H1 (cell line): ENCODE data around the gene ABCG5. TPM values are rescaled to one million over a fixed set of nuclear protein-coding genes. Genes with fewer than 3 reads are reported as not detected.
A peak's percentile ranks its signal among the peaks of the same experiment; 100 is the strongest.

Experiments
- CTBP2 ChIP-seq: IDR thresholded peaks from 2 replicates; pipeline ENCODE4 v1.7.0; 2011; ENCODE audit warnings: borderline replicate concordance, mild to moderate bottlenecking, moderate library complexity, mixed read lengths, low read length; ENCODE audit not compliant: insufficient read depth, insufficient read length
- JUN ChIP-seq: IDR thresholded peaks from 2 replicates; pipeline ENCODE4 v1.6.1; 2011; ENCODE audit warnings: low read depth, mild to moderate bottlenecking, improper control_type of control experiment, low read length
- NRF1 ChIP-seq: IDR thresholded peaks from 2 replicates; pipeline ENCODE4 v1.6.1; 2011; ENCODE audit warnings: mild to moderate bottlenecking, low read depth, low read length, improper control_type of control experiment
- SAP30 ChIP-seq: fragments of 300-600 bp; sonication (generic); IDR thresholded peaks from 2 replicates; pipeline ENCODE4 v1.7.1; 2012; ENCODE audit warnings: low read length, moderate library complexity, mild to moderate bottlenecking, inconsistent platforms; ENCODE audit not compliant: insufficient read depth, insufficient replicate concordance
- SP4 ChIP-seq: IDR thresholded peaks from 2 replicates; pipeline ENCODE4 v1.6.1; 2012; ENCODE audit warnings: low read length, inconsistent platforms
- polyA plus RNA-seq, 7 experiments: library from polyadenylated mRNA; depleted of rRNA in 3 of 7; stranded (reverse) in 5 of 7; unstranded in 2 of 7; fragments of >200 nt in 5 of 7; fragments of 200-250 nt in 2 of 7; gene quantifications; 1 replicate in 5 of 7; 2 replicates in 1 of 7; 4 replicates in 1 of 7; pipeline versions ENCODE4 v1.2.1 to v1.2.3, GENCODE V29; 2011 to 2013; ENCODE audit warnings: missing spikeins in 2 of 7, mixed read lengths in 2 of 7
- total RNA-seq: library from RNA; stranded (reverse); fragmentation: NEBNext Ultra II Directional; extraction: Animal tissue kit (Norgen Biotek cat#: 25700); gene quantifications from 2 replicates; pipeline ENCODE4 v1.2.1, GENCODE V29; 2021
- TF ChIP-seq, protein P1 (sequence below), 3 experiments: IDR thresholded peaks; 1 replicate in 2 of 3; 2 replicates in 1 of 3; pipeline versions ENCODE4 v1.5.1 to v1.6.1; 2011; ENCODE audit warnings: low read length in 3 of 3, mild to moderate bottlenecking in 3 of 3, inconsistent platforms in 2 of 3, low read depth in 1 of 3, moderate library complexity in 1 of 3; ENCODE audit not compliant: insufficient read depth in 1 of 3; ENCODE audit errors: control extremely low read depth in 1 of 3

Gene ABCG5
- total and polyA plus RNA-seq, 2 of the 8 experiments (the other 6 are each of a cell fraction or from before 2014, with no cell fraction given), result not detected

DNA sequence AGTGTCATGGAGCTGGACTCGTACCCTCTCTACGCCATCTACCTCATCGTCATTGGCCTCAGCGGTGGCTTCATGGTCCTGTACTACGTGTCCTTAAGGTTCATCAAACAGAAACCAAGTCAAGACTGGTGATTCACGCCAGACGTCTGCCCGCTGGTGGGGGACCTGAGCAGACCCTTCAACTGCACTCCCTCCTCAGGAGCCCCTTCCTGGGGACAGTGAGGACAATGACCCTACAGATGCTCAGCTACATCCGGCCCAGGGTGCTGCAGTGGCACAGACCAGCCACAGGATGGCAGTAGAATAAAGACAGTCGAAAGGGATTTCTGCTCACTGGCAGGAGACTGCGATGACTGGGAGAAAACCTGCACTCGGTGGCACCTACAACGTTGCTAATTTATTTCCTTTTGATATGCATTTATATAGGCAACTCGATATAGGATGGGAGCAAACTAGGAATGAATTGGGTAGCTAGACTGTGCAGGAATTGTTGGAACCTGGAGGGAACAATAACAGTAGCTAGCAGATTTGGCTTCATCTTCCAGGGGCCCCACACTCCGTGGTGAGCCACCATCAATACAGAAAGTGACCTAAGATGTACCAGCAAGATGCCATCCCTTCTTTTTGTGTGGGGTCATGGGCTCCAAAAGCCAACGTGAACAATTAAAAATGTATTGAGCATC is 39.3 kb upstream of the ABCG5 start (continued):
- TF ChIP-seq NRF1 (no peak), SP4 (no peak), CTBP2 (no peak), JUN (no peak), SAP30 (no peak)
- TF ChIP-seq, protein P1, sequence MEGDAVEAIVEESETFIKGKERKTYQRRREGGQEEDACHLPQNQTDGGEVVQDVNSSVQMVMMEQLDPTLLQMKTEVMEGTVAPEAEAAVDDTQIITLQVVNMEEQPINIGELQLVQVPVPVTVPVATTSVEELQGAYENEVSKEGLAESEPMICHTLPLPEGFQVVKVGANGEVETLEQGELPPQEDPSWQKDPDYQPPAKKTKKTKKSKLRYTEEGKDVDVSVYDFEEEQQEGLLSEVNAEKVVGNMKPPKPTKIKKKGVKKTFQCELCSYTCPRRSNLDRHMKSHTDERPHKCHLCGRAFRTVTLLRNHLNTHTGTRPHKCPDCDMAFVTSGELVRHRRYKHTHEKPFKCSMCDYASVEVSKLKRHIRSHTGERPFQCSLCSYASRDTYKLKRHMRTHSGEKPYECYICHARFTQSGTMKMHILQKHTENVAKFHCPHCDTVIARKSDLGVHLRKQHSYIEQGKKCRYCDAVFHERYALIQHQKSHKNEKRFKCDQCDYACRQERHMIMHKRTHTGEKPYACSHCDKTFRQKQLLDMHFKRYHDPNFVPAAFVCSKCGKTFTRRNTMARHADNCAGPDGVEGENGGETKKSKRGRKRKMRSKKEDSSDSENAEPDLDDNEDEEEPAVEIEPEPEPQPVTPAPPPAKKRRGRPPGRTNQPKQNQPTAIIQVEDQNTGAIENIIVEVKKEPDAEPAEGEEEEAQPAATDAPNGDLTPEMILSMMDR (IDR thresholded peaks at IDR 0.05; ENCODE audit: control extremely low read depth in 1 of 3, insufficient read depth in 1 of 3, low read depth in 1 of 3, low read length in 3 of 3), result peak; percentile 89 to 98 (median 97)
